GM23338 (cell line): ENCODE measurements around the gene GRID1. TPM values are rescaled to one million over a fixed set of nuclear protein-coding genes. Genes with fewer than 3 reads are reported as not detected.

Experiments used
- ATAC-seq: fragments of 200-7000 bp; cut with Tn5 transposase; 3 replicates; pipeline ENCODE4 v1.9.1; 2020
- DNase-seq: peaks from one replicate; pipeline ENCODE4 v3.0.0-alpha.2; 2015; ENCODE audit warnings: low spot score
- H2AFZ ChIP-seq: fragments of 200-600 bp; sonication (generic); 2 replicates; pipeline ENCODE4 v1.8.0; 2016; ENCODE audit warnings: antibody characterized with exemption, mild to moderate bottlenecking, moderate library complexity
- H3F3A ChIP-seq: fragments of 200-600 bp; sonication (generic); replicated peaks from 2 replicates; pipeline ENCODE4 v1.8.0; 2017; ENCODE audit warnings: antibody characterized with exemption, mixed run types, low read depth
- H3K27ac ChIP-seq: fragments of 200-600 bp; sonication (generic); 2 replicates; pipeline ENCODE4 v1.6.1; 2016; ENCODE audit warnings: low read depth
- H3K27me3 ChIP-seq: fragments of 200-600 bp; sonication (generic); 2 replicates; pipeline ENCODE4 v1.8.0; 2016; ENCODE audit warnings: mild to moderate bottlenecking, mixed run types, moderate library complexity; ENCODE audit not compliant: insufficient read depth
- H3K36me3 ChIP-seq: fragments of 200-600 bp; sonication (generic); 2 replicates; pipeline ENCODE4 v1.8.0; 2016; ENCODE audit warnings: mild to moderate bottlenecking; ENCODE audit not compliant: insufficient read depth
- H3K4me1 ChIP-seq: fragments of 200-600 bp; sonication (generic); 2 replicates; pipeline ENCODE4 v1.8.0; 2016; ENCODE audit warnings: mild to moderate bottlenecking, moderate library complexity; ENCODE audit not compliant: insufficient read depth
- H3K4me2 ChIP-seq: fragments of 200-600 bp; sonication (generic); 2 replicates; pipeline ENCODE4 v1.7.1; 2017; ENCODE audit warnings: mixed run types
- H3K4me3 ChIP-seq: fragments of 200-600 bp; sonication (generic); 2 replicates; pipeline ENCODE4 v1.6.1; 2016; ENCODE audit warnings: mixed run types
- H3K79me2 ChIP-seq: fragments of 200-600 bp; sonication (generic); replicated peaks from 2 replicates; pipeline ENCODE4 v1.8.0; 2017; ENCODE audit warnings: mild to moderate bottlenecking; ENCODE audit not compliant: insufficient read depth
- H3K9me2 ChIP-seq: fragments of 200-600 bp; sonication (generic); 2 replicates; pipeline ENCODE4 v1.8.0; 2017; ENCODE audit not compliant: insufficient read depth
- H4K20me1 ChIP-seq: fragments of 200-600 bp; sonication (generic); replicated peaks from 2 replicates; pipeline ENCODE4 v1.8.0; 2017; ENCODE audit warnings: mild to moderate bottlenecking; ENCODE audit not compliant: insufficient read depth
- H3K27ac Mint-ChIP-seq: 2 replicates; pipeline ENCODE4 v1.8.0; 2020; ENCODE audit warnings: inconsistent platforms, mild to moderate bottlenecking, moderate library complexity, mixed read lengths
- H3K27me3 Mint-ChIP-seq: 3 replicates; pipeline ENCODE4 v1.8.0; 2022; ENCODE audit warnings: low read depth, mild to moderate bottlenecking, moderate library complexity, mixed read lengths, inconsistent platforms; ENCODE audit not compliant: insufficient read depth, poor library complexity
- H3K36me3 Mint-ChIP-seq: 3 replicates; pipeline ENCODE4 v1.8.0; 2021; ENCODE audit warnings: low read depth, mild to moderate bottlenecking, inconsistent platforms, moderate library complexity, mixed read lengths
- H3K4me1 Mint-ChIP-seq: 3 replicates; pipeline ENCODE4 v1.8.0; 2020; ENCODE audit warnings: mild to moderate bottlenecking, inconsistent platforms, mixed read lengths
- H3K4me3 Mint-ChIP-seq: 3 replicates; pipeline ENCODE4 v1.8.0; 2021; ENCODE audit warnings: moderate library complexity, mild to moderate bottlenecking, inconsistent platforms, mixed read lengths
- H3K9me3 Mint-ChIP-seq: 3 replicates; pipeline ENCODE4 v1.8.0; 2020; ENCODE audit warnings: moderate library complexity, mild to moderate bottlenecking, inconsistent platforms, mixed read lengths
- CTCF ChIP-seq, 2 experiments: fragments of 200-600 bp in 1 of 2; sonication (generic) in 1 of 2; conservative IDR thresholded peaks; 2 replicates each; pipeline versions ENCODE4 v1.5.1 to v1.6.1; 2016 to 2017; ENCODE audit warnings: antibody characterized with exemption in 2 of 2, low read depth in 2 of 2, mild to moderate bottlenecking in 2 of 2, moderate library complexity in 1 of 2
- EZH2 ChIP-seq: fragments of 200-600 bp; sonication (generic); IDR thresholded peaks from one replicate; pipeline ENCODE4 v1.8.0; 2017; ENCODE audit warnings: antibody characterized with exemption, mild to moderate bottlenecking, low read depth; ENCODE audit not compliant: unreplicated experiment
- REST ChIP-seq: IDR thresholded peaks from one replicate; pipeline ENCODE4 v1.6.1; 2018; ENCODE audit warnings: antibody characterized with exemption; ENCODE audit not compliant: unreplicated experiment
- STAT1 ChIP-seq: IDR thresholded peaks from one replicate; pipeline ENCODE4 v1.6.1; 2016; ENCODE audit warnings: antibody characterized with exemption; ENCODE audit not compliant: unreplicated experiment
- polyA plus RNA-seq: library from polyadenylated mRNA; unstranded; fragments of >200 nt; fragmentation: Nextera tagmentation; extraction: Ambion mirVana; gene quantifications from 2 replicates; pipeline ENCODE4 v1.2.1, GENCODE V29; 2016
- total RNA-seq: library from RNA; depleted of rRNA; stranded (reverse); fragments of >200 nt; shearing (Covaris generic); gene quantifications from 2 replicates; pipeline ENCODE4 v1.2.3, GENCODE V29; 2014

Gene GRID1
- total and polyA plus RNA-seq, 2 experiments from 2014 or later, result 0.14 to 0.15 TPM

- no peak for DNase-seq
These were observed 153.4 kb downstream of the GRID1 start for GRCh38 chr10:86213148-86213547.

More at GRCh38 chr10:86213148-86213547, 153.4 kb downstream of the GRID1 start:
- Histone ChIP-seq H3K4me2 (no peak overlapping the region), H3K27me3 (no peaks in the 10 kb centered on the region), H3K4me3 (no peak overlapping the region), H3K9me2 (no peaks in the 10 kb centered on the region), H3F3A (no peaks in the 10 kb centered on the region), H2AFZ (no peak overlapping the region), H4K20me1 (no peaks in the 10 kb centered on the region), H3K79me2 (no peaks in the 10 kb centered on the region), H3K36me3 (no peaks in the 10 kb centered on the region), H3K27ac (no peak overlapping the region), H3K4me1 (no peaks in the 10 kb centered on the region)
- no peak for TF ChIP-seq STAT1
- no peak for TF ChIP-seq REST
- TF ChIP-seq CTCF (conservative IDR thresholded peaks at IDR 0.05; ENCODE audit: low read depth in 2 of 2), result no peak
- TF ChIP-seq EZH2, result no peak
- peaks cover 2% of the 10 kb centered on the region for H3K27me3 Mint-ChIP-seq
- H3K4me1 Mint-ChIP-seq, result no peaks in the 10 kb centered on the region
- no peaks in the 10 kb centered on the region; the same call in 2 of the 3 replicates for H3K36me3 Mint-ChIP-seq
- H3K27ac Mint-ChIP-seq, result no peak overlapping the region
- H3K9me3 Mint-ChIP-seq, result no peaks in the 10 kb centered on the region
- no peak overlapping the region for H3K4me3 Mint-ChIP-seq
- ATAC-seq, result no peak
